Fibroblast of villous mesenchyme (primary cell): ENCODE results near the gene TSPAN15. TPM values are rescaled to one million over a fixed set of nuclear protein-coding genes. Genes with fewer than 3 reads are reported as not detected.

Experiments
- DNase-seq: peaks from one replicate; pipeline ENCODE4 v3.0.0-alpha.2; 2010; ENCODE audit warnings: low read depth
- H3K4me3 ChIP-seq: 2 replicates; pipeline ENCODE4 v1.5.1; 2011; ENCODE audit warnings: low read depth, mild to moderate bottlenecking, low read length
- total RNA-seq: library from RNA; depleted of rRNA; stranded (reverse); fragments of >200 nt; gene quantifications from 2 replicates; pipeline ENCODE4 v1.2.3, GENCODE V29; 2012
- TF ChIP-seq, protein P1 (sequence below): IDR thresholded peaks from 2 replicates; pipeline ENCODE4 v1.5.1; 2012; ENCODE audit warnings: low read depth, mild to moderate bottlenecking, low read length; ENCODE audit not compliant: insufficient read depth

TSPAN15 gene
- total RNA-seq, 1 donor = 6.0 TPM

DNA sequence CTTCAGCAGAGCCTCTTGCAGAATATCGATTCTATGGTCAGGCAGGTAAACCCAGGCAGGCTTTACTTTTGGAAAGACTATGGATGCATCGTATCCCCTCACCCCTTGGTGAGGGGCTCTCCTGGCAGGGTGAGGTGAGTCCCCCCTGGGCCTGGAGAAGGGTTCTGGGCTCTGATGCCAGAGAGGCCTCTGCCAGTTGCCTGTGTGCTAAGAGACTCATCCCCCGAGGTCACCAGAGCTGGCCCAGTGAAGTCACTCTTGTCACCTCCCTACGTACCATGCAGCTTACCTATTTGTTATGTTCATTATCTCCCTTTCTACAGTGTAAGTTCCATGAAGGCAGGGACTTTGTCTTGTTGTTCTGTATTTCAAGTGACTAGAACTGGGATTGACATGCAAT, 51.3 kb downstream of the TSPAN15 start:
- no peak for DNase-seq
- TF ChIP-seq, protein P1, sequence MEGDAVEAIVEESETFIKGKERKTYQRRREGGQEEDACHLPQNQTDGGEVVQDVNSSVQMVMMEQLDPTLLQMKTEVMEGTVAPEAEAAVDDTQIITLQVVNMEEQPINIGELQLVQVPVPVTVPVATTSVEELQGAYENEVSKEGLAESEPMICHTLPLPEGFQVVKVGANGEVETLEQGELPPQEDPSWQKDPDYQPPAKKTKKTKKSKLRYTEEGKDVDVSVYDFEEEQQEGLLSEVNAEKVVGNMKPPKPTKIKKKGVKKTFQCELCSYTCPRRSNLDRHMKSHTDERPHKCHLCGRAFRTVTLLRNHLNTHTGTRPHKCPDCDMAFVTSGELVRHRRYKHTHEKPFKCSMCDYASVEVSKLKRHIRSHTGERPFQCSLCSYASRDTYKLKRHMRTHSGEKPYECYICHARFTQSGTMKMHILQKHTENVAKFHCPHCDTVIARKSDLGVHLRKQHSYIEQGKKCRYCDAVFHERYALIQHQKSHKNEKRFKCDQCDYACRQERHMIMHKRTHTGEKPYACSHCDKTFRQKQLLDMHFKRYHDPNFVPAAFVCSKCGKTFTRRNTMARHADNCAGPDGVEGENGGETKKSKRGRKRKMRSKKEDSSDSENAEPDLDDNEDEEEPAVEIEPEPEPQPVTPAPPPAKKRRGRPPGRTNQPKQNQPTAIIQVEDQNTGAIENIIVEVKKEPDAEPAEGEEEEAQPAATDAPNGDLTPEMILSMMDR = no peak
- no peak overlapping the region for H3K4me3 ChIP-seq

GRCh38 chr10:69503001-69503895, 52.0 kb downstream of the TSPAN15 start:
- H3K4me3 ChIP-seq = no peak overlapping the region
- no peak for DNase-seq
- TF ChIP-seq, protein P1 = no peak

DNA sequence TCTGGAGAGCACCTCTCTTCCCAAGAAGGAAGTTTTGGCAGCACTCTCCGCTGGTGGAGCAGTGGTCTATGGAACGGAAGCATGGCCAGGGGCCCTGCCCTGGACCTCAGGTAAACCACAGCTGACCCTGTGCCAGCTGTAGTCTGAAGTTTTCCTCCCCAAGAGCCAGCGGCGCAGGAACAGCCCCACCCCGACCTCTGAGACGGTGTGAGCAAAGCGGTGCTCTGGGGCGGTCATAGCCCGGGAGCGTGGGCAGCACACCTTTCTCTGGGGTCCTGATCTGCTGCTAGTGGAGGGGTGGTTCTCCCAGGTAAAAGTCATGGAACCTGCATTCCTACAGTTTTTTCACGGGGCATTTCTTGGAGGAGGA, 52.6 kb downstream of the TSPAN15 start:
- TF ChIP-seq, protein P1 = no peak
- no peak overlapping the region for H3K4me3 ChIP-seq
- no peak for DNase-seq

GRCh38 chr10:69504576-69505250, 53.4 kb downstream of the TSPAN15 start:
- TF ChIP-seq, protein P1 = no peak
- no peak overlapping the region for H3K4me3 ChIP-seq
- DNase-seq = no peak

GRCh38 chr10:69505636-69506318, 54.5 kb downstream of the TSPAN15 start:
- DNase-seq = no peak
- no peak overlapping the region for H3K4me3 ChIP-seq
- TF ChIP-seq, protein P1 = no peak

DNA sequence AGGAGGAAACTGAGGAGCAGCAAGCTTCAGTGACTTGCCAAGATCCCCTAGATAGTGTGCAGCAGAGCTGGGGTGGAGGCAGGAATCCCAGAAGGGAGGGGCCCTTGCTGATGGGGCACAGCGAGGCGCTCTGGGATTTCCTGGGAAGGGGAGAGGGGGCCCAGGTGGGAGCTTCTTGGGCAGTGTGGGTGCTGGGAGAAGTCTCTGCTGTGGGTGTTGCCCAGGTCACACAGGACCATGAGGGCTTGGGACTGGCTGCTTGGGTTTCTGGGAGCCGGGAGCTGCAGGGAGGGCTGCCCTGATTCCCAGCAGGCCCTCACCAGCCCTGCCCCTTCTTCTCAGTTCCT, 55.2 kb downstream of the TSPAN15 start:
- TF ChIP-seq, protein P1 = no peak
- no peak overlapping the region for H3K4me3 ChIP-seq
- no peak for DNase-seq
